PFSK-1 (cell line): ENCODE results near the gene PTGER4.

ENCODE experiments used
- FOXP2 ChIP-seq: optimal IDR thresholded peaks from 2 replicates; pipeline ENCODE3; 2011; ENCODE audit warnings: borderline replicate concordance, control low read depth, inconsistent platforms; ENCODE audit not compliant: insufficient read depth; ENCODE audit errors: extremely low read length, extremely low read depth
- POLR2AphosphoS5 ChIP-seq: IDR thresholded peaks from 2 replicates; pipeline ENCODE4 v1.6.1; 2012; ENCODE audit warnings: low read depth, mild to moderate bottlenecking, control low read depth, low read length, moderate library complexity
- REST ChIP-seq, 2 experiments: IDR thresholded peaks; 2 replicates each; pipeline versions ENCODE4 v1.6.1 to v1.8.0; 2011 to 2012; ENCODE audit warnings: low read depth in 2 of 2, low read length in 2 of 2, control low read depth in 1 of 2, inconsistent platforms in 1 of 2, mild to moderate bottlenecking in 1 of 2, moderate library complexity in 1 of 2; ENCODE audit not compliant: insufficient read depth in 1 of 2
- SIN3A ChIP-seq: IDR thresholded peaks from 2 replicates; pipeline ENCODE4 v1.6.1; 2012; ENCODE audit warnings: mild to moderate bottlenecking, low read length, moderate library complexity, borderline replicate concordance; ENCODE audit not compliant: insufficient read depth
- TAF1 ChIP-seq: IDR thresholded peaks from 2 replicates; pipeline ENCODE4 v1.6.1; 2012; ENCODE audit warnings: low read length, control low read depth, borderline replicate concordance; ENCODE audit not compliant: insufficient read depth

The PTGER4 gene

GRCh38 chr5:40646266-40646665 lies 33.4 kb upstream of the PTGER4 start:
- no peak for TF ChIP-seq FOXP2
- TF ChIP-seq SIN3A: no peak
- TF ChIP-seq TAF1: no peak
- TF ChIP-seq POLR2AphosphoS5: no peak
- no peak for TF ChIP-seq REST (IDR thresholded peaks at IDR 0.05; ENCODE audit: insufficient read depth in 1 of 2, low read depth in 2 of 2, low read length in 2 of 2)

DNA sequence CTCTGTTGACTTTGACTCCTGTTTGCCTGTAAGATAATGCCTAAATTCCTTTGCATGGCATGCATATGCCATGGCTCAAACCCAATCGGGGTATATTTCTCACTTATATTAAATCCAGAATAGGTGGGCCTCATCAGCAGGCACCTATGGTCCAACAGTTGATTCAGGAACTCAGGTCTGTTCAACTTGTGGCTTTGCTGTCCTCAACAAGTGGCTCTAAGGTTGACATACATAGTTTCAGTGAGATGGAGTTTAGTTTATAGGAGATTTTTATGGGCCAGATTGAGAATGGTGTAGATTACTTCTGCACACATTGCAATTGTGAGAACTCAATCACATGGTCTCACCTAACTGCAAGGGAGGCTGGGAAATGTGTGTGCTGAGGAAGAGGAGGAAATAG lies 31.6 kb upstream of the PTGER4 start:
- TF ChIP-seq SIN3A (no peak), REST (IDR thresholded peaks at IDR 0.05; ENCODE audit: insufficient read depth in 1 of 2, low read depth in 2 of 2, low read length in 2 of 2) (no peak), POLR2AphosphoS5 (no peak), TAF1 (no peak), FOXP2 (no peak)

- TF ChIP-seq TAF1 (no peak), REST (IDR thresholded peaks at IDR 0.05; ENCODE audit: insufficient read depth in 1 of 2, low read depth in 2 of 2, low read length in 2 of 2) (no peak), FOXP2 (no peak), POLR2AphosphoS5 (no peak), SIN3A (no peak)
Observed at GRCh38 chr5:40649463-40650030, 30.2 kb upstream of the PTGER4 start.

DNA sequence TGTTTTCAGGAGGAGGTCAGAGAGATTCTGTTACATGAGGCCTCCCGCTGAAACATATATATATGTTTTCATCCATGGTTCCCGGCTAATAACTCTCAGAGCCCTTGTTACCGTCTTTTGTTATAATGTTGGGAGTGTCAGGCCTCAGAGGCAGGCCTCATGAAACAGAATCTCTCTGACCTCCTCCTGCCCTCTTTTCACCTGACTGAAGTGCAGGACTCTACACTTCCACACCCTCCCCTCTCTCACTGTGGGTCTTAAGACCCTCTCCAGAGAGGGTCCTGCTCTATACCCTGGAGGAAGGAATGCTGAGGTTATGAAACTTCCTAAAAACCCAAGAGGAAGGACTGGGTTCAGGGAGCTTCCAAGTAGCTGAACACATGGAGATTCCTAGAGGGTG lies 28.5 kb upstream of the PTGER4 start:
- TF ChIP-seq POLR2AphosphoS5: no peak
- TF ChIP-seq TAF1: no peak
- TF ChIP-seq FOXP2: no peak
- TF ChIP-seq SIN3A: no peak
- no peak for TF ChIP-seq REST (IDR thresholded peaks at IDR 0.05; ENCODE audit: insufficient read depth in 1 of 2, low read depth in 2 of 2, low read length in 2 of 2)
